Body of pancreas (tissue), 4 donors: ENCODE results near the gene ITPKC.

Experiments
- CTCF ChIP-seq, 7 experiments: fragments of 450-650 bp in 4 of 7; fragments of 200-600 bp in 3 of 7; sonication (generic) in 3 of 7; IDR thresholded peaks; one replicate each; pipeline ENCODE4 v1.5.1; 2016 to 2019; ENCODE audit warnings: antibody characterized with exemption in 7 of 7
- POLR2A ChIP-seq, 3 donors: fragments of 450-650 bp; IDR thresholded peaks; one replicate each; pipeline ENCODE4 v1.6.1; 2016; ENCODE audit warnings: antibody characterized with exemption in 3 of 3, mild to moderate bottlenecking in 2 of 3

GRCh38 chr19:40672573-40673299 lies 44.2 kb upstream of the ITPKC start:
- TF ChIP-seq CTCF (IDR thresholded peaks at IDR 0.05) (no peak), POLR2A (IDR thresholded peaks at IDR 0.05) (no peak)
